GM19043 (cell line): ENCODE measurements around the gene KCNJ11.
"Not testable (repeated sequence)": the region's sequence is repeated elsewhere in the genome, so short reads cannot be mapped to it uniquely, and the experiment has no call there.

Experiments
- ATAC-seq: cut with Tn5 transposase; IDR thresholded peaks from one replicate; pipeline ENCODE4 v1.9.1; 2021; ENCODE audit warnings: low read depth; ENCODE audit not compliant: unreplicated experiment

Gene KCNJ11

GRCh38 chr11:17388609-17389210 lies at the start of gene KCNJ11:
Gene KCNJ11, minus strand, starts transcription at chr11:17388659. Its CDS starts 568 bp downstream, at chr11:17388091.
- no peak for ATAC-seq

- no peak for ATAC-seq
These were observed 48.9 kb upstream of the KCNJ11 start for GRCh38 chr11:17437366-17437765.

- ATAC-seq = no peak
These were observed 45.6 kb upstream of the KCNJ11 start for GRCh38 chr11:17434108-17434507.

DNA sequence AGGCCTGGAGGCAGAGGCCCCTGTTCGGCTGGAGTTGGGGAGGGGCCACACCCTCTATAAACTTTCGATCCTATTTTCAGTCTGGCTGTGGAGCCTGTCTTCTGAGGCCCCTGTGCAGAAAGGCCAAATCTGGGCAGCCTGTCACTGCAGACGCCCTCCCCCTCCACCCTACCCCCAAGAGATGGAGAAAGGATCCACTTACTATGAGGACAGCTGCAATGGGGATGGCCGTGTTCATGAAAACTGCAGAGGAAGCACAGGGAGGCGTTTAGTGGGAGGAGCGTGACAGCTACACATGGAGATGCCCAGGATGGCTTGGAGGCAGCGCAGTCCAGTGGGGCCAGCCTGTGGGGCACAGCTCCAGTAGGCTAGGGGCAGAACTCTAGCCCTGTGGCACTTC lies 43.5 kb upstream of the KCNJ11 start:
- ATAC-seq = no peak

DNA sequence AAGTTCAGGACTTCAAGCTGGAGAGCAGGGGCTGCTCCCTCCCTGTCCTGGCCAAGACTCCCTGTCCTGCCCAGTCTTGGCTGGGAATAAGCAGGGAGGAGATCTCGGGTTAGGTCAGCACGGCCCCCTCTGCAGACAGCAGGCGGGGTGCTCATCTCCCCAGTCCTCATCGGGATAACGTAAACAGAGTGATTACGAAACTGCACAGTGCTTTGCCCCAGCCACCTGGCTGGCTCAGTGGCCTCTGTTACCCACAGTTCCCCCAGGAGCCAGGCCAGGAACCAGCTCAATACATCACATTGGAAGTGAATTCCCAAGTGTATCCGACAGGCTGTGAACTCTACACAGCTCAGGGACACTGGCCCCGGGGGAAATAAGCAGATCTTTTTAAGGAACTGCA lies 42.7 kb upstream of the KCNJ11 start:
- no peak for ATAC-seq

- ATAC-seq = no peak
These were observed 42.2 kb upstream of the KCNJ11 start for GRCh38 chr11:17430616-17431015.

GRCh38 chr11:17428925-17429324 lies 40.5 kb upstream of the KCNJ11 start:
- ATAC-seq = no peak

DNA sequence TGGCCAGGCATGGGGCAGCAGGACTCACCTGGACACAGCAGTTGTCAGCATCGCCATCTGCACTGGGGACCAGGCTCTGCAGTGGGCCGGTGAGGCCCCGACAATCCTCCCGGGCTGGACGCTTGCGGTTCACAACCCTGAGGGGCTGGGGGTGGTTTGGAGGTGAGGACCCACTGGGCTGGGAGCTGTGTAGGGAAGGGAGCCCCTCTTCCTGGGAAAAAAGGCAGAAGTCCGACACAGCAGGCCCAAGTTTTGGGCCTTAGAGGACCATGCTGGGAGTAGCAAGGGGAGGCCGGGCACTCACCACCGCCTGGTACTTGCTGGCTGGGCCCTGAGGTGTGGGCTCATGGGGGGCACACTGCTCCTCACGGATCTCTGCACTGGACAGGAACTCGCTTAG lies 39.8 kb upstream of the KCNJ11 start:
- ATAC-seq = no peak

GRCh38 chr11:17426233-17426632 lies 37.8 kb upstream of the KCNJ11 start:
- not testable (repeated sequence) for ATAC-seq

DNA sequence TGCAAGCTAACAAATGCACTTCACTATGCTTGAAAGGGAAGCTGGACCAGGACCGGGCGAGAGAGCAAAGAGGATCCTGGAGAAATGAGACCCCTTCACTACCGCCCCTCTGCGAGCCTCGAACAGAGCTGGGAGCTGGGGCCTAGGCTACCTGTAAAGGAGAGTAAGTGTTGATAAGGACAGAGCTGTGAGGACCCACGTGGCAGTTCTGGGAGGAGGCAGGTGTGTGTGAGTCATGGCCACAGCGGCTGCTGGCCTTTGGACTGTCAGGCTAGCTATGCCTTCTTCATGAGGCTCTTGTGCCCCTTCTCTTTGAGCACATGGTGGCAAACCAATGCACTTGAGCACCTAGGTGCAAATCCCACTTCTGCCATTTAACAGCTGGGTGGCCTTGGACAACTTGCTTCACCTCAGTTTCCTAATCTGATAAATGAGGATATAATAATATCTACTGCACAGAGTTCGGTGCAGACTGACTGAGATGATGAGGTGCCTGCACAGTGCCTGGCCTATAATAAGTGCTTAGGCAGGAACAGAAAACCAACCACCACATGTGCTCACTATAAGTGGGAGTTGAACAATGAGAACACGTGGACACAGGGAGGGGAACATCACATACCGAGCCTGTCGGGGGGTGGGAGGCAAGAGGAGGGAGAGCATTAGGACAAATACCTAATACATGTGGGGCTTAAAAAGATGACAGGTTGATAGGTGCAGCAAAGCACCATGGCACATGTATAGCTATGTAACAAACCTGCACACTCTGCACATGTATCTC lies 35.3 kb upstream of the KCNJ11 start:
- ATAC-seq = no peak

DNA sequence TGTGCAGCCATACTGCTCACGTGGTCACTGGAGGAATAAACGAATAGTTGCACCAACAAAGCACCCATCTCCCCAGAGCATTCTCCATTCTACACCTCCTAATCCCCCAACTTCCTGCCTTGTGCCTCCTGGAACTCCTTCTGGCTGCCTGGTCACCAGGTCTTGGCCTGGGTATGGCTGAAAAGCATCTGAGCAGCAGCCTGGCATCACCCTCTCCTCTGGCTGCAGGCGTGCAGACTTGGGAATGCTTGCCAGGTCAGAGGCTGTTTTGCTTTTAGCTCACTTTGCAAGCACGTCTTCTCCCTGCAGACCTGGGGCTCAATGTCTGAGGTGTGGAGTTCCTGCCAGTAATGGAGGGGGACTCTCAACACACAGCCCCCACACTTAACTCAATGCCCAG lies 33.3 kb upstream of the KCNJ11 start:
- no peak for ATAC-seq

- no peak for ATAC-seq
These were observed 30.1 kb upstream of the KCNJ11 start for GRCh38 chr11:17418444-17419081.

DNA sequence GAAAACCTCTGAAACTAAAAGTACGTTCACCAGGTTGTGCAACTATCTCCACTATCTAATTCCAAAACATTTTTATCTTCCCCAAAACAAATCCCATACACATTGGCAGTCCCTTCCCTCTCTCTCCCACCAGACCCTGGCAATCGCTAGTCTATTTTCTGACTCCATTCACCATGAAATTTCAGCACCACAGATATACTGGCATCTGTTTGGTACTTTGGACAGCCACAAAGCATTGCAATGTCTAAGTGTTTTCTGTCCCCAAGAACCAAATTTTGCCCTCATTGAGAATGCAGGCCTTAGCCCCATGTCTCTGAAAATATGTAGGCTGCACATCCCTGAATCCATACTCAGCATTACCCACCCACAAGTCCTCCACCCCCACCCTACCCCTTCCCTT lies 28.0 kb upstream of the KCNJ11 start:
- no peak for ATAC-seq

DNA sequence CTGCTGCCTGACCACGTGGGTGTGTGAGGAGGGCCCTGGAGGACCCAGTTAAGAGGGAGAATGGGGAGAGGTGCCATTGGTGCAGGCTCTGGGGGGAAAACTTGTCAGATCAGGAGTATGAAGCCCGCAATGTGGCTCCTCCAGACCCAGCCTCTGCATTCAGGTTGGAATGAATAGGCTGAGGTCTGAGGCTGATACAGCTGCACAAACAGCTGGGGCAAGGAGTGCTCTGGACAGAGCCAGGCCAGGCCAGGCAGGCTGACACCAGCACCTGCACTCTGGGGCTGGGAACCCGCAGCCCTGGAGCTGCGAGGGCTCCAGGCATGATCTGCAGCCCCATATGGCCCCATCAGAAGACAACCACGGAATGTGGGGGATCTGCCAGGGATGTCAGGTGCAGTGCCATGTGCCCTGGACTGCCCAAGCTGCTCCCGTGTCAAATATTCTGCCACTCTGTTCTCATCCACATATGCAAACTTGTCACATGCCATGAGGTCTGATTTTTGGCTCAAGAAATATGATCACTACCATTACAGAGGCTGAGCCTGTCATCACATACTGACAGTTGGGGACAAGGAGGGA lies 27.2 kb upstream of the KCNJ11 start:
- ATAC-seq = no peak

- ATAC-seq = no peak
These were observed 26.5 kb upstream of the KCNJ11 start for GRCh38 chr11:17414992-17415391.

DNA sequence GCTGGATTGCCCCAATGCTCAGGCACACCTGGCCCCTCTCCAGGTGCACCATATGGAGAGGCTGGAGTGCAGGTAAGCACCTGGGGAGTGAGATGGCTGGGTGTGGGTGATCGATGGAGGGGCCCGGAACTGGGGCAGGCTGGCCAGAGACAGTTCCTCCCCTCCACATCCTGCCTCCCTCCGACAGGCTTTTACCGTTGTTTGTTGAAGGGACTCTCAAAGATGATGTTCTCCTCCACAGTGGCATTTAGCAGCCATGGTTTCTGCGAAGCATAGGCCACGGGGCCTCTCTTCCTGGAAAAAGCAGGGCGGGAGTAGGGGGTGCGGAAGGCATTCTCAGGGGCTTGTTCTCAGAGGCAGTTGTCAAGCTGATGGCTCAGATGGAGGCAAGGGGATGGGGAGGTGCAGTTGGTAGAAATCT lies 25.9 kb upstream of the KCNJ11 start:
- no peak for ATAC-seq

DNA sequence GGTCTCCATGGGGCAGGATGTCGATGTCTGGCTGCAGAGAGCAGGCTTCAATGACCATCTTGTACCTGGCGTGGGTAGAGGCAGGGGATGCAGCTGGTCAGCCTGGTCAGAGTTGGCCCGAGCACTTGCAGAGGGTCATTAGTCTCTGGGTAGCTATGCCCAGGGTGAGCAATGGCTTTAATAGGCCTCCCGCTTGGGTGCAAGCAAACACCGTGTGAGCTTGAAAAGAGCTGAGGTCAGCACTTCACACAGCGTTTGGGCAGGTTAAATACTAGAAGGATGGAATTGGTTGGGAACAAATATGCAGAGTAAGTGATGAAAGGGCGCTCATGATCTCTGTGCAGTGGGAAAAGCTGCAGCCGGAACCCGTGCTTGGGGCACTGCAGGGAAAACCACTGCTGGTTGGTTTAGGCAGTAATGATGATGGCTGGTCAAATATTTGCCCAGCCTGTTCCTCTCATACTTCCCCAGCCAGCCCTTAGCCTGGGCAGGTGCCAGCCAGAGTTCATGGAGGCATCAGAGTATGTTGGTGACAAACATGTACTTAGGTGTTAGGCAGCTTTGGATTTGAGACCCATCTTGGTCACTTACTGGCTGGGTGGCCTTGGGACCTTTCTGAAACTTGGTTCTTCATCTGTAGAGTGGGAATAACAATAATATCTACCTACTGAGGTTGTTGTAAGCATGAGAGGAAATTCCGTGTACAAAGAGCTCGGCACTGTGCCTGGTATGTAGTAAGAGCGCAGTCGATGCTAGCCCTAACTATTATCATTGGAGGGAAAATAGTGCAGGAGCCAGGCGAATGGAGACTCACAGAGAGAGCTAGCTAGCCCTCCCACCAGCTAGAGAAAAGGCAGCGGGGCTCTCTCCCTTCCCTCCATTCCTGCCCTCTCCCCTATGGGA lies 25.2 kb upstream of the KCNJ11 start:
- no peak for ATAC-seq

DNA sequence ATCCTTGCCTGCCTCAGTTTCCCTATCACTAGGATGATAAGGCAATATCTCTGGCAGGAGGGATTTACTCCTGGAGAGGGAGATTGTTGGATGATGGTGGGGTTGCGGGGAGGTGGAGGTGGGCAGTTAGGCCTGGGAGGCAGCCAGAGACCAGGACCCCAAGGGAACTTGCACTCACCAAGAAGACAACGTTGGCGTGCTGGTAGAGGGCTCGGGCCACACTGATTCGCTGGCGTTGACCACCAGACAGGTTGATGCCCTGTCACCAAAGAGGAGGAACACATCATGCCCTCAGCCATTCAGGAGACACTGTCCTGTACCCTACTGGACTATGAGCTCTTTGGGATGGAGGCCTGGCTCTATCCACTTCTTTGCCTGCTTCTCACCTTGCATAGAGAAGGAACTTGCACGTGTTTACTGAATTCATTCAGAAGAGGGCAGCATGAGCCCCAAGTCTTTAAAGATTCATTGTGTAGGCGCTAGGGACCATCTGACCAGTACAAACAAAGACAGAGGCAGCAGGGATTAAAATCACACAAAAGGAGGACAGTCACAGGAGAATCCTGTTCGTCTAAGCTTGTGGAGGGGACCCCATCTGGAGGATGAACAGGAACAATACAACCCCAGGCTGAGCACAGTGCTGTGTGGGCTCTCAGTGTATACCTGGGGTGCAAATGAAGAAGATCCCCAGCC lies 24.2 kb upstream of the KCNJ11 start:
- no peak for ATAC-seq

DNA sequence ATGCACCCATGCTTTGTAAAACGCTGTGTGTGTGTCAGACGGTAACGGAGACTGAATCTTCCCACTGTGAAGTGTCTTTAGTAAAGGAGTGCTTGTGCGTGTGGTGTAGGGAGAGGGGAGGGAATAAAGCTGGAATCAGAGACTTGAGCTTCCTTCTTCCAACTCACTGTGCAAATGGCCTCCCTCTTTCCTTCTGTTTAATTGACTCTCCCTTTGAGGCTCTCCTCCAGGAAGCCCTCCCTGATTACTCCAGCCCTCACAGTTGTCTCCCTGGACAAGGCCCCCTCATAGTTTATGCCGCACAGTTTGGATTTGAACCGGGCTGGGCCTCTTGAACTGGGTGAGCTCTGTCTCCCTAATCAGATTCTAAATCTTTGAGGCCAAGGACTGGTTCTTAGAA lies 23.0 kb upstream of the KCNJ11 start:
- ATAC-seq = no peak
